GM19468 (cell line): ENCODE measurements around the gene PRKCA.
"Not testable (repeated sequence)": the region's sequence is repeated elsewhere in the genome, so short reads cannot be mapped to it uniquely, and the experiment has no call there.

Experiments used
- ATAC-seq: cut with Tn5 transposase; IDR thresholded peaks from one replicate; pipeline ENCODE4 v1.9.1; 2021; ENCODE audit warnings: mild to moderate bottlenecking, moderate library complexity, moderate number of reproducible peaks; ENCODE audit not compliant: unreplicated experiment; ENCODE audit errors: extremely low read depth

Gene PRKCA

DNA sequence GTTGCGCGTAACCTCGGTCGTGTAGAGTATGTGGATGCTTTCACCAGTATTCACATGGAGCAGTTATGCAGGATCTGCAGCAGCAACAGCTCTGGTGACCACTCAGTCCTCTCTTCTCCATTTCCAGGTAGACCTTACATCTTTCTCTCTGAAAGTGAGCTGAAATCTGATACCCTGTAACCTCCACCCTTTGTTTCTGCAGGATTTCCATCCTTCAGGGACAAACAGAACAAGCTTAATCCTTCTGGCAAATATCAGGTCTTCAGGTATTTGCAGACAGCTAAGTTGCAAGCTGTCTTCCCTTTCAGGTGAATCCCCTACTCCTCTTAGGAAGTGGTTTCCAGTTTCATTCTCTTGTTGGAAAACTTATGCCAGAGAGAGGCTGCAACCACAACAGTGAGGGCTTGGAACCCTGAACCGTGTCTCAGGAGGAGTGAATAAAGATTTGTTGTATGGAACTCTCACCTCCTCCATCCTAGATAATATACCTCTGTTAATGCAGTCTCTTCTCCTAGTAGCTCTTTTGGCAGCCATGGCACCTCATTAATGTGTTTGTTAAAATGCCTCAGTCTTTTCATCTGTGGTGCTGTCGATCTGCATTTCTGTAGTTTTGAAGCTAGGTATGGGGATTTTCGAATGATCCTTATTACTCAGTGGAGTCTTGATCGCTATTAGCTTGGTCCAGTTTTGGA is 172.5 kb downstream of the PRKCA start:
- ATAC-seq = no peak

DNA sequence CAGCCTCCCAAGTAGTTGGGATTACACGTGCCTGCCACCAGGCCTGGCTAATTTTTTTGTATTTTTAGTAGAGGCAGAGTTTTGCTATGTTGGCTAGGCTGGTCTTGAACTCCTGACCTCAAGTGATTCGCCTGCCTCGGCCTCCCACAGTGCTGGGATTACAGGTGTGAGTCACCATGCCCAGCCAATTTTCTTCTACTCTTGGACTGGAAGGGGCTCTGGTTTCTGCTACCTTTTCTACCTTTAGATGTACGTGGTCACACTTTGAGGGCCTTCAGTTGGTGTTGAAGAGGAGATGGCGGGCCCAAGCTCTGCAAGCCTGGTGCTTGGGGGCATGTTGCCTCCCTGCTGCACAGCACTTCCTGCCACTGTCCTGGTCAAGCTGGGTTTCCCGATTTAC is 173.6 kb downstream of the PRKCA start:
- no peak for ATAC-seq

DNA sequence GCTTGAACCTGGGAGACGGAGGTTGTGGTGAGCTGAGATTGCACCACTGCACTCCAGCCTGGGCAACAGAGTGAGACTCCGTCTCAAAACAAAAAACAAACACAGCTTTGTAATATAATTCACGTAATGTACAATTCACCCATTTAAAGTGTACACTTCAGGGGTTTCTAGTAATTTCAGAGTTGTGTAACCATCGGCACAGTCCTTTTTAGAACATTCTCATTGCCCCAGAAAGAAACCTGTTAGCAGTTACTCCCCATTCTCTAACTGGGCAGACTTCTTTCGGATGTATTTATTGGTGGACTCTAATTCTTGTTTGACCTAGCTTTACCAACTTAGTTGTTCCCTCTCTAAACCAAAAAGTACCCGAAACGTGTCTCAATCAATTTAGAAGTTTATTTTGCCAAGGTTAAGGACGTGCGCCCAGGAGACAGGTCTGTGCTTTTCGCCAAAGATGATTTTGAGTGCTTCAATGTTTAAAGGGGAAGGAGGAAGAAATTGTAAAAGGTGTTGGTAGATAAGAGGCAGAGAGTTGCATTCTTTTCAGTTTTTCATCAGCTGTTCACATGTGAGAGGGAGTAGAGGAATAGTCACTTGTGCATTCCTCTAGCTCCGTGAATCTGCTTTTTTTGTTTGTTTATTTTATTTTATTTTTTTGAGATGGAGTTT is 175.3 kb downstream of the PRKCA start:
- ATAC-seq = no peak

DNA sequence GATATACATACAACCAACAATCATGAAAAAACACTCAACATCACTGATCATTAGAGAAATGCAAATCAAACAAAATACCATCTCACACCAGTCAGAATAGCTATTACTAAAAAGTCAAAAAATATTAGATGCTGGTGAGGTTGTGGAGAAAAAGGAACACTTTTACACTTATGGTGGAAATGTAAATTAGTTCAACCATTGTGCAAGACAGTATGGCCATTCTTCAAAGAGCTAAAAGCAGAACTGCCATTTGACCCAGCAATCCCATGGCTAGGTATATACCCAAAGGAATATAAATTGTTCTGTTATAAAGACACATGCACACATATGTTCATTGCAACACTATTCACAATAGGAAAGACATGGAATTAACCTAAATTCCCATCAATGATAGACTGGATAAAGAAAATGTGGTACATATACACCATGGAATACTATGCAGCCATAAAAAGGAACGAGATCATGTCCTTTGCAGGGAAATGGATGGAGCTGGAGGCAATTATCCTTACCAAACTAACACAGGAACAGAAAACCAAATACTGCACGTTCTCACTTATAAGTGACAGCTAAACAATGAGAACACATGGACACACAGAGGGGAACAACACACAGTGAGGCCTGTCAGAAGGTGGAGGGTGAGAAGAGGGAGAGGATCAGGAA is 176.9 kb downstream of the PRKCA start:
- not testable (repeated sequence) for ATAC-seq

DNA sequence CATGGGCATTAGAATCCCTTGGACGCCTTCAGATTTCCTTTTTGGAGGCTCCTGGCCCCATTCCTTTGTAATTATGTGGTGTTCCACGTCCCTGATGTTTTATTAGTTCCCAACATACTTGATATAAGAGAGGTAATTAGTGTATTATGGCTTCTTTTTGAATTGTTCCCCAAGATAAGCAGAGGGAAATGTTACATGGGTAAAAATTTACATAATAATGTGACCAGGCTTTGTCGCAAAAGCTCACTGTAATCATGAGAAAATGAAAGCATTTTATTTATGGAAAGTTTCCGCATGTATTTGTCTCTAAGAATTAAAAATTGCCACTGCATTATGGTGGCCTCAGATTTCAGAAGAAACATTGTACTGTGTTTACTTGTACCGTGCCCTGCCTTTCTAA is 177.8 kb downstream of the PRKCA start:
- no peak for ATAC-seq

DNA sequence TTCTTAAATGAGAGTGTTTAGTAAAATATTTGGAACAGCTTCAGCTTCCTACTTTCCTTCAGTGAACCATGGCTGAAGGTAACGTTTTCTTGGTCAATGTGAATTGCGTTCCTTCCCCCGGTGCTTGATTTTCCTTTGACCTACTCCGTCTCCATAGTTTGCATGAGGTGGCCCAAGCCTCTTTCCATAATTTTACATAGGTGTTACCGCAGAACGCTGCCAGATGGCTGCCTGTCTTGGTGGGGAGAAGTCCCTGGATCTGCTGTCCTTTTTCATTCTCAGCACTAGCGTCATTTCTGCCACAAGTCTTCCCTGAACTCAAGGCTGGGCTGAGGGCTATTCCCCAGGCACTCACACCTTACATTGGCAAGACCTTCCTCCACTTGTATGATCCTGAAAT is 178.4 kb downstream of the PRKCA start:
- ATAC-seq = no peak

DNA sequence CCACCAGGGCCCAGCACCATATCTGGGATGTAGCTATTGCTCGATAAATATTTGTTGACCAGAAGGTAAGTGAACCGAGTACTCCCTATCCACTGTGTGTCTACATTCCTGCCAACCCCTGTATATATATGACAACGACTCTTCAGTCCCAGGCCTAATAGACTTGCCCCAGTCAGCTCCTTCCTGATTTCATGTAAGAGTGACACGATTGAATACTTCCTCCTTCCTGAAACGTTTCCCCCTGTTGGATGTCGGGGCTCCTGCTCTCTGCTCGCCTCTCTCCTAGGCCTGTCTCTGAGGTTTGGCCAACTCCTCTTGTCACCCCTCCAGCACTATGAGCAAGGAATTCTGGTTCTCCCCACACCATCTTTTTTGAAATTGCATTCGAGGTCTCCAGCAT is 178.9 kb downstream of the PRKCA start:
- ATAC-seq = no peak

DNA sequence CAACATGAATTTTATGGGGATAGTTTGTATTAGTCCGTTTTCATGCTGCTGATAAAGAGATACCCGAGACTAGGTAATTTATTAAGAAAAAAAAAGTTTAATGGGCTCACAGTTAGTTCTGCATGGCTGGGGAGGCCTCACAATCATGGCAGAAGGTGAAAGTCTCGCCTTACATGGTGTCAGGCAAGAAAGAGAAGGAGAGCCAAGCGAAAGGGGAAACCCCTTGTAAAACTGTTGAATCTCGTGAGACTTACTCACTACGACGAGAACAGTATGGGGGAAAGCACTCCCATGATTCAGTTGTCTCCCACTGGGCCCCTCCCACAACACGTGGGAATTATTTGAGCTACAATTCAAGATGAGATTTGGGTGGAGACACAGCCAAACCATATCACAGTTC is 181.5 kb downstream of the PRKCA start:
- ATAC-seq = no peak

DNA sequence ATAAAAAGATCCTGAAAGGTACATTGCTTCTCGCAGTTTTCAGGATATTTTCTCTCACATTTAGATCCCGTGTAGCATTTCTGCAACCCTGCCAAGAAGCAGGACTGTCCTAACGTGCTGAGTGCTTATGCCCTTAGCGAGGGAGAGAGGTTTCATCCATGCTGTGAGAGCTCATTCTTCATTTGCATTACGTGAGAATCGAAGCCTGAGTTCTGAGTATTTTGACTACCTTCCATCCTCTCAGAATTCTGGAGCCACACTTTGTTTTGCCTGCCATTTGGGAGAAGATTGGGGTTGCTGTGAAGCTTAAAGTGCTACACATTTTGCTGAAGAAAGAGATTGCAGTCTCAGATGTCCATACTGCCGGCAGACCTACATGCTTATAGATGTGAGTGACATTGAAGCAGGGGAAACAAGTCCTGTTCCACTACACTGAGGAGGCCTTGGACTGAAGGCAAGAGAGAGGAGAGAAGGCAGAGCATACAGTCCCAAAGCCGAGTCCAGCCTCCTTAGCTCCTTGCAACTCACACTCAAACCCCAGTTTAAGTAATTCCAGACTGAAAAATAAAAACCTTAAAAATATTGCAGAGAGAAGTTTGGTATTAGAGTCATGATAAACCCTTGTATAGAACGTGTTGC is 183.0 kb downstream of the PRKCA start:
- ATAC-seq = no peak

DNA sequence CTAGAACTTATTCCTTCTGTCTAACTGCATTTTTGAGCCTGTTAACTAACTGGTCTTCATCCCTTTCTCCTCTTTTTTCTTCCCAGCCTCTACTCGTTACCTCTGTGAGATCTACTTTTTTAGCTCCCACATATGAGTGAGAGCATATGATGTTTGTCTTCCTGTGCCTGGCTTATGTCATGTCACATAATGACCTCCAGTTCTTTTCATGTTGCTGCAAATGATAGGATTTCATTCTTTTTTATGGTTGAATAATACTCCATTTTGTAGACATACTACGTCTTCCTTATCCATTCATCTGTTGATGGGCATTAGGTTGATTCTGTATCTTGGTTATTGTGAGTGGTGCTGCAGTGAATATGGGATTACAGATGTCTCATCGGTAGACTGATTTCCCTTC is 184.7 kb downstream of the PRKCA start:
- ATAC-seq = no peak

DNA sequence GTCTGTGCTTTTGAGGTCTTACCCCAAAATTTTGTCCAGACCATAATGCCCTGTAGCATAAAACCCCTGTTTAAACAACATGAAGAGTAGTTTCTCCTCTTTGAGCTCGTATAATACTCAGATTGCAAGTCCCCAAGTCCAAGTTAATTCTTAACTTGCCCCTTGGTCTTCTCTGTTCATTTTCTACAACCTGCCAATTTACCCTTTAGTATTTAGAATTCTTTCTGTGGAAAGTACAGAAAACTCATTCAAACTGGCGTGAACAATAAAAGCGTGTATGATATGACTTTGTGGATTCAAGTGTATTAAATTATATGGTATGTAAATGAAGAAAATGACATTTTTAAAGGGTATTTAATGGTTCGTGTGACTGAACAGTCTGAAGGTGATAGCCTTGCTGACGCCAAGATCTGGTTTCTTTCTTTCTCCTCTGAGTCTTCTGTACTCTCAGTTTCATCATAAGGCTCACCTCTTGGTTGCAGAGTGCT is 185.6 kb downstream of the PRKCA start:
- ATAC-seq = no peak

DNA sequence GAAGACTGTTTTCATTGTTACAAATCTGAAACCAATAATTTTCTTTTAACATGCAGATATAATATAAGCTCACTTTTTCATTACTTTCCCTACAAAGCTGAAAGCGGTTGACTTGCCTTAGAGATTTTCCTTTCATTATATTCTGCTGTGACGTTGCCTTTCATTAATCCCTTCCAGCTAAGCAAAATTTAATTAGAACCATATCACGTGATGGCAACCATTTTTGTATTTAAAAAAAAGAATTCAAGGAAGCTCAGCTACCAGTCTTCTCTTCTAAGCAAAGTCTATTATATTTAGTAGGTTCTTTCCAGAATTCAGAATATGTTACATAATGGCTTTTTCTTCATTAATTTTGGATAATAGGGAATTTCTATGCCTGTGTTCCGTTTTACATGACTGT is 186.5 kb downstream of the PRKCA start:
- no peak for ATAC-seq

DNA sequence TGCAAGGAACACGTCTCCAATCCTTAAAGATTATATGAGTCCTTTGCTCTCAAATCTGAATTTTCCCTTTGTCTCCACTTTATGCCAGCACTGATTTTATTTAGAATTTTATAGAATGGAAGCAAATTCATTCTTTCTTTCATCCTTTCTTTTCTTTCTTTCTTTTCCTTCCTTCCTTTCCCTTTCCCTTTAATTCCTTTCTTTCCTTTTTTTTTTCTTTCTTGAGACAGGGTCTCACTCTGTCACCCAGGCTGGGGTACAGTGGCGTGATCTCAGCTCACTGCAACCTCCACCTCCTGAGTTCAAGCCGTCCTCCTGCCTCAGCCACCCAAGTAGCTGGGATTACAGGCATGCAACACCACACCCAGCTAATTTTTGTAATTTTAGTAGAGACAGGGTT is 187.2 kb downstream of the PRKCA start:
- ATAC-seq = not testable (repeated sequence)

DNA sequence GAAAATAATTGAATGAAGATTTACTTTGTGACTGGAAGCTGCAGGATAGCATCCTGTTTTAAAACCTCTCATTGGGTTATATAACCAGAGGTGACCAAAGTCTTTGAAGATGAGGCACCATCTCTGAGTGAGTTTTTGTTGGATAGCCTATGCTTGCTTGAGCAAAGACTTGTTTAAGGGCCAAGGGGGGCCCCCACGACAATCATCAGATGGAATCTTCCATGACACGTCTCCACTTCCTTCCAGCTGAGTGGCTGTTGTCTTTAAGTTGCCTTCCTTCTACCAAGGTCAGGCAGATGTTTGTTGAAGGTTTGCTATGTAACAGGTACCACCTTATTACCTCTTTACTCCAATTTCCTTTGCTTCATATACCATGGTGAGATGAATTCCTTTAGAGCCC is 188.8 kb downstream of the PRKCA start:
- no peak for ATAC-seq

DNA sequence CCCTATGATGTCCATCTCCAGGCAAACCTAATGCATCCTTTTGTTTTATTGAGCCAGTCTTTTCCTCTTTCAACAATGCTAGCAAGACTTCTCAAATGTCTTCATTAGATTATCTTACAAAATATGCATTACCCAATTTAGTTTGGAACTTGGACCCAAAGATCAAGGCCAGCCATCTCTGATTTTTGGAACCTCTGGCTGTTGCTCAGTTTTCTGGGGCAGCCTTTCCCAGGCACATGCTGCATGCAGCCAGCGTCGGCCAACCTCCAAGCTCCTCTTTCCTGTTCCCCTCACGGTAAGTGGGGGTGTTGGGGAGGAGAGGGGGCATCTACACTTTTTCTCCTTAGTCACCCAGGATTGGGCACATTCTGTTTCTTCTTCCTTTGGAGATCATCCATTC is 189.3 kb downstream of the PRKCA start:
- ATAC-seq = no peak

DNA sequence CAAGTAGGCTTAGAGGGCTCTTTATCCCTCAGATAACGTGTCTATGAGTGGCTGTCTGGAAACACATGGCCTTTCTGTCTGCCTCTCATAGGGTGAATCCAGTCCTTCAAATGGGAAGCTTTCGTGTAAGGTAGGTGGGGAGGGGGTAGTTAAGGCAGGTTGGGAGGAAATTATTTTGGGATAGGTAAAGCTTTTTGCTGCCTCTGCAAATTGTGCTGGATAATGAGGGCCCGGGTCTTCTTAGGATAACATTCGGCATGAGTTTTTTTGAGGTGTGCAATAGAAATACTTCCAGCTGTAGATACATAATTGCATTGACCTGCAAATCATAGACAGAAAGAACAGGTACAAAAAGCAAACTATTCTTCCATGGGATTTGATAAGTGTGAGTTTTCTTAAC is 189.7 kb downstream of the PRKCA start:
- ATAC-seq = no peak

DNA sequence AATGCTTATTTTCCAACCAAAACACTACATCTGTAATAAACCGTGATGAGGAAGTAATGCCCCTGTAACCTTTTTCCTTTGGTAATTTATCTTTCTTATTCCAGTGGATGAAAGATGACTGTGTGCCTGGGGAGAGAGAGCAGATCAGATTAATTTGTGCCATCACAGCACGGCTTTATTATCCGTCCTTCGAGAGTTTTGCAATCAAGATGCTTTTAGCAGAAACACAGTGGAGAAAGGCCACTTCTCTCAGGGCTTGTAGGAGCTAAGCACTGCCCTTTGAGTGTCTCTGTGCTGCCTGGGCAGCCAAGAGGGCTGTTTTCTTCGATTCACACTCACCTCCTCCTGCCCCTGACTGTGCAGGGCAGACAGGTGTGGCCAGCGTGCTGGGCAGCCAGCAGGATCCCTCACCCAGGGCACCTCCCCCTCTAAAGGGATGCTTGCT is 190.2 kb downstream of the PRKCA start:
- no peak for ATAC-seq

DNA sequence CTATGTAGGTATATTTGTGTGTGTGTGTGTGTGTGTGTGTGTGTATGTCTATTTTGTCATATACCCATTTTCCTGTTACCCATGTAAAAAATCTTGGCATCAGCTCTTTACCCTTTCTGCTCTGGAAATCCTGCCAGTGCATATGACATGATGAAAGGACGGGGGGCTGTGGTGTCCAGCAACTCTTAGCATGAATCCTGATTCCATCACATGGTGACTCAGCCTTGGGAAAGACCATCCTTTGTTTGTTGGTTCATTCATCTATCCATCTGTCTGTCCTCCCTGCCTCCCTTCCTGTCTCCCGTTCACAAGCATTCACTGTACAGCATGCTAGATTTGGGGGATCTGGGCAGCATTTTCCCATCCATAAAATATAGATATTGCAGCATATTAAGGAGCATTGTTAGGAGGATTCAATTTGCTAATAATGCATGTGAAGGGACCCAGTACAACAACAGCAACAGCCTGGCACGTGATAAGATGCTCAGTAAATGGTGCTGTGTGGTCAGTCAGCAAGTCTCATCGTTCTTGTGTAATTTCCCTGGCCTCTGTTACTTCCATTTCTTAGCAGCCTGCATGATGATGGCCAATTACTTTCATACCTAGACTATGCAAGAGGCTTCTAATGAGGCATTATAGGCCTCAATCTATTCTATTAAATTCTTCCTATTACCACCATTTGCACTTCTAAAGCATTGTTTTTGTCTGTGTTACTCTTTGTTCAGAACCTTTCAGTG is 191.0 kb downstream of the PRKCA start:
- no peak for ATAC-seq

DNA sequence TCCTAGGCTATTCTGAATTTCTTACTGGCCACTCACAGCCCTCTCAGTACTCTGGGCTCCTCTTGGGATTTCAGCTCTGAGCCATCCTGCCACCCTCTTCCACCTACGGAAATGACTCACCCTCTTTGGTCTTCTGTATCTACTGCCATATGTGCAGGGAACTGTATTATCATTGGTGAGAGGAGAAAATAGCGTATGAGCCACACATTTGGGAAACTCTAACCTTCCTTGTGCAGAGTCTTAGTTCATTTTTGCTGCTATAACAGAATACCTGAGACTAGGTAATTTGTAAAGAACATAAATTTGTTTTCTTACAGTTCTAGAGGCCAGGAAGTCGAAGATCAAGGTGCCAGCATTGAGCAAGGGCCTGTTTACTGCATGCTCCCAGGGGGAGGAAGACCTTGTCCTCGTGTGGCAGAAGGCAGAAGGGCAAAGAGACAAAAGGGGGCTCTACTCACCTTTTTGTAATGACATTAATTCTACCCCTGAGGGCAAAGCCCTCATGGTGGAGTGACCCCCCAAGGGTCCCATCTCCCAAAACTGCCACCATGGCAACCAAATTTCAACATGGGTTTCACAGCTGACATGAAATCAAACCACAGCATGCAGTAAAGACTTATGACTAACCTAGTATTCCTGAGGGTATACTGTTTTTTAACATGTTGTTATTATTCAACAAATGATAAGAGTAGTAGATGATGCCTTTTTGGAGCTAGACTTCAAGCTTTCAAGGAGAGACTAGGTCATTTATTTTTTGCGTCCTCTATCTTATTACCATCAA is 191.8 kb downstream of the PRKCA start:
- no peak for ATAC-seq

DNA sequence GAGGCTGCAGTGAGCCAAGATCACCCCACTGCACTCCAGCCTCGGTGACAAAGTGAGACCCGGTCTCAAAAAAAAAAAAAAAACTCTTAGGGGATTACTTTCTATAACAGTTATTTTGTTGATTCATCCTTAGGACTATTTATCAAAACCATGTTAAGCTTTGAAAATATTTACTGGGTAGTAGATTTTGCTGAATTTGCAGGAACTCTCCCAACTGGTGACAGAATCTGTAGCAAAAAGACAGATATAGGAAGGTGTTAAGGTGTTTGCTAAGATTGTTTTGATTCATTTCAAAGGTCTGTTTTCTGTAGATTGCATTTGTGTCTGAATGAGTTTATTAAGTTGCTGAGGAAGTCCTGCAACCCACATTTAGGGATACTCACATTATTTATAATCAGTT is 192.6 kb downstream of the PRKCA start:
- no peak for ATAC-seq
